ENCODE results near the gene NCKAP5.

Gene NCKAP5

GRCh38 chr2:132923787-132924186, 644.5 kb downstream of the NCKAP5 start:
- Histone ChIP-seq H3K36me3 (ENCODE audit: insufficient read depth, low read length) (no peaks in the 10 kb centered on the region), H3K27me3 (ENCODE audit: insufficient read depth, low read length) (no peaks in the 10 kb centered on the region), H3K9me3 (ENCODE audit: insufficient read depth, low read depth, low read length) (no peaks in the 10 kb centered on the region), H3K27ac (ENCODE audit: low read depth, low read length) (no peak overlapping the region), H3K9ac (ENCODE audit: low read depth, low read length) (no peak overlapping the region), H3K4me3 (ENCODE audit: low read length) (no peak overlapping the region), H3K4me1 (ENCODE audit: insufficient read depth, low read length) (no peaks in the 10 kb centered on the region)
- 93% methylated on average over 2 of the region's 3 CpGs for WGBS

GRCh38 chr2:132915812-132916549, 652.3 kb downstream of the NCKAP5 start:
- Histone ChIP-seq H3K9me3 (ENCODE audit: insufficient read depth, low read depth, low read length) (no peaks in the 10 kb centered on the region), H3K27ac (ENCODE audit: low read depth, low read length) (no peak overlapping the region), H3K36me3 (ENCODE audit: insufficient read depth, low read length) (no peaks in the 10 kb centered on the region), H3K4me3 (ENCODE audit: low read length) (no peak overlapping the region), H3K4me1 (ENCODE audit: insufficient read depth, low read length) (no peaks in the 10 kb centered on the region), H3K27me3 (ENCODE audit: insufficient read depth, low read length) (no peaks in the 10 kb centered on the region), H3K9ac (ENCODE audit: low read depth, low read length) (no peak overlapping the region)
- WGBS, result 95% methylated on average over 5 of the region's 6 CpGs

GRCh38 chr2:132911726-132912724, 656.2 kb downstream of the NCKAP5 start:
- Histone ChIP-seq H3K27ac (ENCODE audit: low read depth, low read length) (no peak overlapping the region), H3K4me1 (ENCODE audit: insufficient read depth, low read length) (no peaks in the 10 kb centered on the region), H3K9ac (ENCODE audit: low read depth, low read length) (no peak overlapping the region), H3K9me3 (ENCODE audit: insufficient read depth, low read depth, low read length) (peaks cover 5% of the 10 kb centered on the region; the same call in 1 of the 2 replicates), H3K4me3 (ENCODE audit: low read length) (no peak overlapping the region), H3K36me3 (ENCODE audit: insufficient read depth, low read length) (no peaks in the 10 kb centered on the region), H3K27me3 (ENCODE audit: insufficient read depth, low read length) (no peaks in the 10 kb centered on the region)
- 84% methylated on average over 8 of the region's 8 CpGs for WGBS

GRCh38 chr2:132910432-132910831, 657.8 kb downstream of the NCKAP5 start:
- Histone ChIP-seq H3K9me3 (ENCODE audit: insufficient read depth, low read depth, low read length) (peaks cover 5% of the 10 kb centered on the region; the same call in 1 of the 2 replicates), H3K27ac (ENCODE audit: low read depth, low read length) (no peak overlapping the region), H3K4me3 (ENCODE audit: low read length) (no peak overlapping the region), H3K4me1 (ENCODE audit: insufficient read depth, low read length) (no peaks in the 10 kb centered on the region), H3K36me3 (ENCODE audit: insufficient read depth, low read length) (no peaks in the 10 kb centered on the region), H3K27me3 (ENCODE audit: insufficient read depth, low read length) (no peaks in the 10 kb centered on the region), H3K9ac (ENCODE audit: low read depth, low read length) (no peak overlapping the region)

GRCh38 chr2:132909427-132909826, 658.8 kb downstream of the NCKAP5 start:
- 100% methylated on average over 1 of the region's 2 CpGs for WGBS
- Histone ChIP-seq H3K36me3 (ENCODE audit: insufficient read depth, low read length) (no peaks in the 10 kb centered on the region), H3K9ac (ENCODE audit: low read depth, low read length) (no peak overlapping the region), H3K4me3 (ENCODE audit: low read length) (no peak overlapping the region), H3K9me3 (ENCODE audit: insufficient read depth, low read depth, low read length) (peaks cover 5% of the 10 kb centered on the region; the same call in 1 of the 2 replicates), H3K4me1 (ENCODE audit: insufficient read depth, low read length) (no peaks in the 10 kb centered on the region), H3K27me3 (ENCODE audit: insufficient read depth, low read length) (no peaks in the 10 kb centered on the region), H3K27ac (ENCODE audit: low read depth, low read length) (no peak overlapping the region)

GRCh38 chr2:132904142-132904842, 664.0 kb downstream of the NCKAP5 start:
- Histone ChIP-seq H3K36me3 (ENCODE audit: insufficient read depth, low read length) (no peaks in the 10 kb centered on the region), H3K4me3 (ENCODE audit: low read length) (no peak overlapping the region), H3K27me3 (ENCODE audit: insufficient read depth, low read length) (no peaks in the 10 kb centered on the region), H3K9ac (ENCODE audit: low read depth, low read length) (no peak overlapping the region), H3K9me3 (ENCODE audit: insufficient read depth, low read depth, low read length) (no peaks in the 10 kb centered on the region), H3K27ac (ENCODE audit: low read depth, low read length) (no peak overlapping the region), H3K4me1 (ENCODE audit: insufficient read depth, low read length) (no peaks in the 10 kb centered on the region)
- WGBS, result 96% methylated on average over 5 of the region's 7 CpGs

- no peaks in the 10 kb centered on the region for H3K9me3 ChIP-seq (ENCODE audit: insufficient read depth, low read depth, low read length)
- no peak overlapping the region for H3K9ac ChIP-seq (ENCODE audit: low read depth, low read length)
- no peak overlapping the region for H3K27ac ChIP-seq (ENCODE audit: low read depth, low read length)
- 96% methylated on average over 3 of the region's 4 CpGs for whole genome bisulfite sequencing
- H3K36me3 ChIP-seq (ENCODE audit: insufficient read depth, low read length), result no peaks in the 10 kb centered on the region
- H3K4me1 ChIP-seq (ENCODE audit: insufficient read depth, low read length), result no peaks in the 10 kb centered on the region
- H3K27me3 ChIP-seq (ENCODE audit: insufficient read depth, low read length), result no peaks in the 10 kb centered on the region
- H3K4me3 ChIP-seq (ENCODE audit: low read length), result no peak overlapping the region
Observed at GRCh38 chr2:132902626-132903025, 665.6 kb downstream of the NCKAP5 start.

- Histone ChIP-seq H3K4me1 (ENCODE audit: insufficient read depth, low read length) (no peaks in the 10 kb centered on the region), H3K9ac (ENCODE audit: low read depth, low read length) (no peak overlapping the region), H3K27me3 (ENCODE audit: insufficient read depth, low read length) (no peaks in the 10 kb centered on the region), H3K36me3 (ENCODE audit: insufficient read depth, low read length) (no peaks in the 10 kb centered on the region), H3K27ac (ENCODE audit: low read depth, low read length) (no peak overlapping the region), H3K9me3 (ENCODE audit: insufficient read depth, low read depth, low read length) (no peaks in the 10 kb centered on the region), H3K4me3 (ENCODE audit: low read length) (no peak overlapping the region)
Observed at GRCh38 chr2:132901661-132902060, 666.6 kb downstream of the NCKAP5 start.

- no peaks in the 10 kb centered on the region for H3K36me3 ChIP-seq (ENCODE audit: insufficient read depth, low read length)
- H3K4me3 ChIP-seq (ENCODE audit: low read length), result no peak overlapping the region
- no CpG with 5 or more reads among the region's 2 CpGs for WGBS
- H3K27ac ChIP-seq (ENCODE audit: low read depth, low read length), result no peak overlapping the region
- no peaks in the 10 kb centered on the region for H3K4me1 ChIP-seq (ENCODE audit: insufficient read depth, low read length)
- H3K27me3 ChIP-seq (ENCODE audit: insufficient read depth, low read length), result no peaks in the 10 kb centered on the region
- H3K9me3 ChIP-seq (ENCODE audit: insufficient read depth, low read depth, low read length), result no peaks in the 10 kb centered on the region
- no peak overlapping the region for H3K9ac ChIP-seq (ENCODE audit: low read depth, low read length)
Observed at GRCh38 chr2:132897111-132897510, 671.2 kb downstream of the NCKAP5 start.

- WGBS, result 98% methylated on average over 5 of the region's 7 CpGs
- Histone ChIP-seq H3K36me3 (ENCODE audit: insufficient read depth, low read length) (no peaks in the 10 kb centered on the region), H3K4me3 (ENCODE audit: low read length) (no peak overlapping the region)
Observed at GRCh38 chr2:132896073-132896472, 672.2 kb downstream of the NCKAP5 start.

GRCh38 chr2:132891498-132891897, 676.8 kb downstream of the NCKAP5 start:
- H3K27ac ChIP-seq (ENCODE audit: low read depth, low read length), result no peak overlapping the region
- H3K9ac ChIP-seq (ENCODE audit: low read depth, low read length), result no peak overlapping the region
- no peak overlapping the region for H3K4me3 ChIP-seq (ENCODE audit: low read length)
- H3K9me3 ChIP-seq (ENCODE audit: insufficient read depth, low read depth, low read length), result peaks cover 3% of the 10 kb centered on the region; the same call in 1 of the 2 replicates
- WGBS, result 92% methylated on average over 5 of the region's 5 CpGs
- no peaks in the 10 kb centered on the region for H3K27me3 ChIP-seq (ENCODE audit: insufficient read depth, low read length)
- H3K4me1 ChIP-seq (ENCODE audit: insufficient read depth, low read length), result no peaks in the 10 kb centered on the region
- no peaks in the 10 kb centered on the region for H3K36me3 ChIP-seq (ENCODE audit: insufficient read depth, low read length)

More at GRCh38 chr2:132896073-132896472, 672.2 kb downstream of the NCKAP5 start:
- Histone ChIP-seq H3K9ac (ENCODE audit: low read depth, low read length) (no peak overlapping the region), H3K4me1 (ENCODE audit: insufficient read depth, low read length) (no peaks in the 10 kb centered on the region), H3K27ac (ENCODE audit: low read depth, low read length) (no peak overlapping the region), H3K27me3 (ENCODE audit: insufficient read depth, low read length) (no peaks in the 10 kb centered on the region), H3K9me3 (ENCODE audit: insufficient read depth, low read depth, low read length) (no peaks in the 10 kb centered on the region)
